Stomach (tissue), 9 donors: ENCODE data around the gene CISD2. TPM values are rescaled to one million over a fixed set of nuclear protein-coding genes. Genes with fewer than 3 reads are reported as not detected.
"Not testable (repeated sequence)": the region's sequence is repeated elsewhere in the genome, so short reads cannot be mapped to it uniquely, and the experiment has no call there.

Experiments used
- DNase-seq, 2 donors: peaks; one replicate each; pipeline versions ENCODE4 v3.0.0 to v3.0.0-alpha.2; 2013 to 2019
- H3K27ac ChIP-seq, 5 donors: fragments of 200-600 bp in 4 of 5; sonication (generic) in 4 of 5; one replicate each; pipeline ENCODE4 v1.5.1; 2013 to 2019; ENCODE audit warnings: mild to moderate bottlenecking in 1 of 5, moderate library complexity in 1 of 5
- H3K27me3 ChIP-seq, 3 donors: fragments of 200-600 bp; sonication (generic); one replicate each; pipeline ENCODE4 v1.5.1; 2017 to 2019; ENCODE audit warnings: mixed run types in 1 of 3
- H3K36me3 ChIP-seq, 4 donors: fragments of 200-600 bp; sonication (generic); 1 replicate in 3 of 4; 2 replicates in 1 of 4; pipeline ENCODE4 v1.5.1; 2016 to 2019
- H3K4me1 ChIP-seq, 4 donors: fragments of 200-600 bp; sonication (generic); one replicate each; pipeline ENCODE4 v1.5.1; 2016 to 2019
- H3K4me3 ChIP-seq, 4 donors: fragments of 200-600 bp; sonication (generic) in 3 of 4; one replicate each; pipeline ENCODE4 v1.5.1; 2016 to 2019; ENCODE audit warnings: mild to moderate bottlenecking in 1 of 4
- H3K9me3 ChIP-seq, 4 donors: fragments of 200-600 bp; sonication (generic); one replicate each; pipeline ENCODE4 v1.5.1; 2016 to 2019
- EP300 ChIP-seq: sonication (generic); formaldehyde crosslinking; IDR thresholded peaks from one replicate; pipeline ENCODE4 v1.6.1; 2017; ENCODE audit warnings: antibody characterized with exemption
- POLR2A ChIP-seq, 4 donors: fragments of 450-650 bp; IDR thresholded peaks; one replicate each; pipeline ENCODE4 v1.6.1; 2016; ENCODE audit warnings: antibody characterized with exemption in 4 of 4, control low read depth in 2 of 4, mild to moderate bottlenecking in 1 of 4, moderate library complexity in 1 of 4
- POLR2AphosphoS5 ChIP-seq, 3 donors: sonication (generic); formaldehyde crosslinking; IDR thresholded peaks; one replicate each; pipeline ENCODE4 v1.6.1; 2016; ENCODE audit warnings: antibody characterized with exemption in 3 of 3
- WGBS, 5 donors: extraction: QIAGEN DNeasy Blood & Tissue Kit in 3 of 5; methylation state at CpG; one replicate each; pipeline versions ENCODE4 v1.1.5 to v1.1.7; 2013 to 2018; 5-methylcytosine and 5-hydroxymethylcytosine counted together
- intact Hi-C: fragments of 100-400 bp; cut with DNase I; formaldehyde crosslinking; loops from one replicate; pipeline ENCODE4 v1.15.1; 2023; ENCODE audit warnings: low total_unique reads
- polyA plus RNA-seq, 3 donors: library from polyadenylated mRNA; stranded (reverse); fragments of 200-250 nt; gene quantifications; one replicate each; pipeline ENCODE4 v1.2.3, GENCODE V29; 2013
- total RNA-seq, 5 donors: library from RNA; depleted of rRNA; stranded (reverse); fragments of >200 nt; gene quantifications; one replicate each; pipeline versions ENCODE4 v1.1.0 to v1.2.3, GENCODE V29; 2014 to 2016
- TF ChIP-seq, protein P1 (sequence below), 7 experiments: fragments of 450-650 bp in 4 of 7; fragments of 200-600 bp in 3 of 7; sonication (generic) in 3 of 7; IDR thresholded peaks; one replicate each; pipeline ENCODE4 v1.5.1; 2016 to 2019; ENCODE audit warnings: antibody characterized with exemption in 7 of 7, control low read depth in 2 of 7, mild to moderate bottlenecking in 1 of 7
- donor health status: healthy with polysubstance abuse.
- donor health status: Bipolar disorder and iron deficiency.
- donor health status: healthy.

The CISD2 gene
- total and polyA plus RNA-seq, 8 donors: 1.3 to 25.5 (median 14.1) TPM; not detected in 1

DNA sequence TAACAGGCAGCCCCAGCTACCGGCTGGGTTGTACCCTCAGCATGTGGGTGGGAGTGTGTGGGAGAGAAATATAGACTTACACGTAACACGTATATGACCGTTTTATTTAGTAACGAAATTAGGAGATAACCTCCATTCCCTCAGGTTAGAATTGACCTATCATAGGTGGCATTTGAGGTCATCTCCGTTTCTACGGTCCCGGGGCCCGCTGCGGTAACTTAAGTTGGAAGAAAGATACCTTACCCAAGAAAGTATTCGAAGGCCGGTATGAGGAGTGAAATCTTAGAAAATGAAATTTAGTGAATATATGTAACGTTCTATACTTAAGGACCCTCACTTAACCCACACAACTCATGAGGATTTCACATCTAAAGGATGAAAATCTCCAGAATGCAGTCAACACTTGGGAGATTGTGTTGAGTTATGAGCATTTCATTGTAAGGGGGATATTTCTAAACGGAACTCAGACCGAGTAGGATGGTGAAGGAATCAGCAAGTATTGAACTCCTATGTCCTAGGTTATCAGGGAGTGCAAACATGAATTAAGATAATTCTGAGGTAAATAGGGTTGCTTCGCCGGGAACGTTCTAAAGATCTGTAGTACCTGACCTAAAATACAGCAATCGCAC is 891 bp downstream of the CISD2 start:
- Histone ChIP-seq H3K4me1 (peaks cover 18 to 28% (median 19%) of the 10 kb centered on the region in 4 donors), H3K27me3 (no peaks in the 10 kb centered on the region), H3K27ac (peak overlapping the region; percentile 92 to 98 (median 98)), H3K4me3 (peak overlapping the region; percentile 55 to 75 (median 70)), H3K36me3 (peaks cover 0 to 7% (median 2%) of the 10 kb centered on the region in 4 donors), H3K9me3 (no peaks in the 10 kb centered on the region)
- no peak for TF ChIP-seq POLR2A (IDR thresholded peaks at IDR 0.05)
- TF ChIP-seq, protein P1, sequence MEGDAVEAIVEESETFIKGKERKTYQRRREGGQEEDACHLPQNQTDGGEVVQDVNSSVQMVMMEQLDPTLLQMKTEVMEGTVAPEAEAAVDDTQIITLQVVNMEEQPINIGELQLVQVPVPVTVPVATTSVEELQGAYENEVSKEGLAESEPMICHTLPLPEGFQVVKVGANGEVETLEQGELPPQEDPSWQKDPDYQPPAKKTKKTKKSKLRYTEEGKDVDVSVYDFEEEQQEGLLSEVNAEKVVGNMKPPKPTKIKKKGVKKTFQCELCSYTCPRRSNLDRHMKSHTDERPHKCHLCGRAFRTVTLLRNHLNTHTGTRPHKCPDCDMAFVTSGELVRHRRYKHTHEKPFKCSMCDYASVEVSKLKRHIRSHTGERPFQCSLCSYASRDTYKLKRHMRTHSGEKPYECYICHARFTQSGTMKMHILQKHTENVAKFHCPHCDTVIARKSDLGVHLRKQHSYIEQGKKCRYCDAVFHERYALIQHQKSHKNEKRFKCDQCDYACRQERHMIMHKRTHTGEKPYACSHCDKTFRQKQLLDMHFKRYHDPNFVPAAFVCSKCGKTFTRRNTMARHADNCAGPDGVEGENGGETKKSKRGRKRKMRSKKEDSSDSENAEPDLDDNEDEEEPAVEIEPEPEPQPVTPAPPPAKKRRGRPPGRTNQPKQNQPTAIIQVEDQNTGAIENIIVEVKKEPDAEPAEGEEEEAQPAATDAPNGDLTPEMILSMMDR (IDR thresholded peaks at IDR 0.05): no peak
- DNase-seq: no peak
- WGBS, 5 donors: 2 to 7% (median 3%) methylated on average over 19 of the region's 19 CpGs
- intact Hi-C loops: no loop called here

DNA sequence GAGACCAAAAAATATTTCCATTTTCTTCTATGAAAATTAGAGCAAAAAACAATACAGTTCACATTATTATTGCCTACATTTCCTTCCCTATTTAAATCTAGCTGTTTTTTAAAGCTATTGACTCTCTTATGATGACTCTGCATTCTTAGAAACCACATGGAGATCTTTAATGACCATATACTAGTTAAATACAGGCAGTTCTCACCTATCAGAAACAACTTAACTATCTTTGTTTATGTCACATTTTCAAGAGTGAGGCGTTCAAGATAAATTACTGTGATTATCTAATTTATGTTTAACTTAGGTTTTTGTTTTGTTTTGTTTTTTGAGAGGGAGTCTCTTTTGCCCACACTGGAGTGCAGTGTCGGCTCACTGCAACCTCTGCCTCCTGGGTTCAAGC is 3.0 kb downstream of the CISD2 start:
- Histone ChIP-seq H3K4me3 (no peak overlapping the region), H3K27ac (no peak overlapping the region), H3K27me3 (no peaks in the 10 kb centered on the region), H3K9me3 (peaks cover 0 to under 1% (median 0%) of the 10 kb centered on the region in 4 donors), H3K36me3 (peaks cover 3 to 23% (median 10%) of the 10 kb centered on the region in 4 donors), H3K4me1 (peaks cover 18 to 26% (median 19%) of the 10 kb centered on the region in 4 donors)
- intact Hi-C loops: no loop called here
- no peak for TF ChIP-seq EP300
- no peak for TF ChIP-seq POLR2AphosphoS5 (IDR thresholded peaks at IDR 0.05)
- TF ChIP-seq POLR2A (IDR thresholded peaks at IDR 0.05): no peak
- TF ChIP-seq, protein P1 (IDR thresholded peaks at IDR 0.05): no peak
- WGBS, 5 donors: 47 to 62% (median 53%) methylated on average over 2 of the region's 2 CpGs
- DNase-seq: no peak

DNA sequence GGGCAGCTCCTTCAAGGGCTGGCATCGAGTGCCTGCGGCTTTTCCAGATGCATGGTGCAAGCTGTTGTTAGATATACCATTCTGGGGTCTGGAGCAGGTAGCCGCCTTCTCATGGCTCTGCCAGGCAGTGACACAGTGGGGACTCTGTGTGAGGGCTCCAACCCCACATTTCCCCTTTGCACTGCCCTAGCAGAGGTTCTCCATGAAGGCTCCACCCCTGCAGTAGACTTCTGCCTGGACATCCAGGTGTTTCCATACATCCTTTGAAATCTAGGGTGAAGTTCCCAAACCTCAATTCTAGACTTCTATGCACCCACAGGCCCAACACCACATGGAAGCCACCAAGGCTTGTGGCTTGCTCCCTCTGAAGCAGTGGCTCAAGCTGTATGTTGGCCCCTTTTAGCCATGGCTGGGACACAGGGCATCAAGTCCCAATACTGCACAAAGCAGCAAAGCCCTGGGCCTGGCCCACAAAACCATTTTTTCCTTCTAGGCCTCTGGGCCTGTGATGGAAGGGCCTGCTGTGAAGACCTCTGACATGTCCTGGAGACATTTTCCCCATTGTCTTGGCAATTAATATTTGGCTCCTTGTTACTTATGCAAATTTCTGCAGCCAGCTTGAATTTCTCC is 8.8 kb downstream of the CISD2 start:
- 89 to 99% (median 96%) methylated on average over 3 of the region's 3 CpGs for WGBS, 5 donors
- H3K27me3 ChIP-seq, H3K4me1 ChIP-seq, DNase-seq, H3K4me3 ChIP-seq, intact Hi-C loops: not testable (repeated sequence)
- peaks cover 3 to 33% (median 16%) of the 10 kb centered on the region in 4 donors for H3K36me3 ChIP-seq
- peak overlapping the region in 2 of 5 donors; percentile 3 to 42 for H3K27ac ChIP-seq
- peaks cover 0 to 13% (median 7%) of the 10 kb centered on the region in 4 donors for H3K9me3 ChIP-seq

DNA sequence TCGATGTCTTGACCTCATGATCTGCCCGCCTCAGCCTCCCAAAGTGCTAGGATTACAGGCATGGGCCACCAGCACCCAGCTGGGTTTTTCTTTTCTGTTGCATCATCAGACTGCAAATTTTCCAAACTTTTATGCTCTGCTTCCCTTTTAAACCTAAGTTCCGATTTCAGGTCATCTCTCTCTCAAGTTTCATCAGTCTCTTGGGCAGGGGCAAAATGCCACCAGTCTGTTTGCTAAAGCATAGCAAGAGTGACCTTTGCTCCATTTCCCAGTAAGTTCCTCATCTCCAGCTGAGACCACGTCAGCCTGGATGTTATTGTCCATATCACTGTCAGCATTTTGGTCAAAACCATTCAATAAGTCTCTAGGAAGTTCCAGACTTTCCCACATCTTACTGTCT is 9.6 kb downstream of the CISD2 start:
- H3K27ac ChIP-seq: peak overlapping the region in 2 of 5 donors; percentile 3 to 42
- H3K4me3 ChIP-seq, H3K4me1 ChIP-seq, H3K27me3 ChIP-seq, intact Hi-C loops: not testable (repeated sequence)
- 44 to 72% (median 56%) methylated on average over 4 of the region's 4 CpGs for WGBS, 5 donors
- DNase-seq: peak in 1 of 2 donors; percentile 10
- peaks cover 3 to 29% (median 16%) of the 10 kb centered on the region in 4 donors for H3K36me3 ChIP-seq
- H3K9me3 ChIP-seq: peaks cover 0 to 13% (median 7%) of the 10 kb centered on the region in 4 donors

DNA sequence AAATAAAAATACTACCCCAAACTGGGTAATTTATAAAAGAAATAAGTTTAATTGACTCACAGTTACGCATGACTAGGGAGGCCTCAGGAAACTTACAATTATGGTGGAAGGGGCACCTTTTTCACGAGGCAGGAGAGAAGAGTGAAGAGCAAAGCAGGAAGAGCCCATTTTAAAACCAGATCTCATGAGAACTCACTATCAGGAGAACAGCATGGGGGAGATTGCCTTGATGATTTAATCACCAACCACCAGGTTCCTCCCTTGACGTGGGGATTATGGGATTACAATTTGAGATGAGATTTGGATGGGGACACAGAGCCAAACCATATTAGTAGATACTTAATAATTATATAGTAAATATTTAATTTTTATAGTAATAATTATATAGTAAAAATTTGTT is 10.1 kb downstream of the CISD2 start:
- intact Hi-C loops: no loop called here
- Histone ChIP-seq H3K27ac (peak overlapping the region in 1 of 5 donors; percentile 38), H3K9me3 (peaks cover 0 to 13% (median 7%) of the 10 kb centered on the region in 4 donors), H3K4me3 (no peak overlapping the region), H3K27me3 (no peaks in the 10 kb centered on the region), H3K36me3 (peaks cover 3 to 29% (median 16%) of the 10 kb centered on the region in 4 donors), H3K4me1 (peaks cover 0 to 5% (median 2%) of the 10 kb centered on the region in 4 donors)
- 87 to 99% (median 90%) methylated on average over 3 of the region's 3 CpGs for WGBS, 5 donors
- TF ChIP-seq POLR2AphosphoS5 (IDR thresholded peaks at IDR 0.05): no peak
- DNase-seq: no peak

DNA sequence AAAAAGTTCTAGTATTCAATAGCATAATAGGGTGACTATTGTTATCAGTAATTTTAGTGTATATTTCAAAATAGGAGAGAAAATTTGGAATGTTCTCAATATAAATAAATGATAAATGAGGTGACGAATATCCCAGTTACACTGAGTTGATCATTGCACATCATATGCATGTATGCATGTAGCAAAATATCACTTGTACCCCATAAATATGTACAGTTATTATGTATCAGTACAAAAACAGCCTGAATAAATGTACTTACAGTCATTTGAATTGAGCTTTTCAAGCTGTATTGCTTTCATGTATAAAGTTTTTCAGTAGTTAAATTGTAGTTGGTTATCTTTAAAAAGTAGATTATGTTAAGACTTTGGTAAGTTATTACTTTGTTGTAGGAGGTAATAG is 12.6 kb downstream of the CISD2 start:
- intact Hi-C loops: no loop called here
- H3K27ac ChIP-seq: no peak overlapping the region
- WGBS, 5 donors: 68 to 75% (median 70%) methylated on average over 1 of the region's 1 CpG
- DNase-seq: no peak
- no peak overlapping the region for H3K4me3 ChIP-seq
- no peaks in the 10 kb centered on the region for H3K27me3 ChIP-seq
- peaks cover 0 to 16% (median 11%) of the 10 kb centered on the region in 4 donors for H3K36me3 ChIP-seq
- peaks cover 0 to 13% (median 7%) of the 10 kb centered on the region in 4 donors for H3K9me3 ChIP-seq
- H3K4me1 ChIP-seq: peaks cover 0 to 5% (median 2%) of the 10 kb centered on the region in 4 donors
- TF ChIP-seq, protein P1 (IDR thresholded peaks at IDR 0.05): no peak
- TF ChIP-seq POLR2AphosphoS5 (IDR thresholded peaks at IDR 0.05) (no peak), EP300 (no peak), POLR2A (IDR thresholded peaks at IDR 0.05) (no peak)
